Kidney (tissue), 22 donors: ENCODE results near the gene SLAIN2. TPM values are rescaled to one million over a fixed set of nuclear protein-coding genes. Genes with fewer than 3 reads are reported as not detected.
A peak's percentile ranks its signal among the peaks of the same experiment; 100 is the strongest.
"Not testable (repeated sequence)": the region's sequence is repeated elsewhere in the genome, so short reads cannot be mapped to it uniquely, and the experiment has no call there.

Experiments
- DNase-seq, 5 donors: peaks; one replicate each; pipeline ENCODE4 v3.0.0-alpha.2; 2013 to 2020
- FAIRE-seq: peaks from 2 replicates; lab custom pipeline; 2012; peaks lifted over from hg19 to GRCh38; lab: Jason Lieb, UNC
- H3K27ac ChIP-seq, 2 donors: one replicate each; pipeline ENCODE4 v1.7.0; 2013; ENCODE audit warnings: low read depth in 2 of 2, low read length in 2 of 2, inconsistent platforms in 1 of 2
- H3K27me3 ChIP-seq: one replicate; pipeline ENCODE4 v1.7.1; 2013; ENCODE audit warnings: low read length, inconsistent platforms; ENCODE audit not compliant: control insufficient read depth, insufficient read depth
- H3K36me3 ChIP-seq, 3 donors: one replicate each; pipeline versions ENCODE4 v1.7.0 to v1.7.1; 2013; ENCODE audit warnings: low read length in 3 of 3, control low read depth in 1 of 3, inconsistent platforms in 1 of 3; ENCODE audit not compliant: insufficient read depth in 3 of 3, control insufficient read depth in 2 of 3
- H3K4me1 ChIP-seq, 3 donors: one replicate each; pipeline versions ENCODE4 v1.7.0 to v1.7.1; 2013; ENCODE audit warnings: low read length in 3 of 3, inconsistent platforms in 1 of 3, low read depth in 1 of 3; ENCODE audit not compliant: control insufficient read depth in 2 of 3, insufficient read depth in 2 of 3
- H3K4me3 ChIP-seq, 3 donors: one replicate each; pipeline versions ENCODE4 v1.7.0 to v1.8.1; 2013; ENCODE audit warnings: low read length in 3 of 3, control low read depth in 1 of 3, inconsistent platforms in 1 of 3
- H3K9ac ChIP-seq, 3 donors: one replicate each; pipeline versions ENCODE4 v1.7.0 to v1.7.1; 2013; ENCODE audit warnings: low read length in 3 of 3, control low read depth in 1 of 3, inconsistent platforms in 1 of 3
- H3K9me3 ChIP-seq, 3 donors: one replicate each; pipeline versions ENCODE4 v1.7.0 to v1.7.1; 2013; ENCODE audit warnings: low read length in 3 of 3, control low read depth in 1 of 3, inconsistent platforms in 1 of 3; ENCODE audit not compliant: control insufficient read depth in 2 of 3, insufficient read depth in 1 of 3
- CTCF ChIP-seq: IDR thresholded peaks from 3 replicates; pipeline ENCODE4 v1.5.1; 2012; ENCODE audit warnings: mild to moderate bottlenecking, moderate library complexity, borderline replicate concordance; ENCODE audit not compliant: insufficient read depth; ENCODE audit errors: extremely low read depth
- intact Hi-C: fragments of 100-400 bp; cut with DNase I; formaldehyde crosslinking; loops from one replicate; pipeline ENCODE4 v1.11.1; 2022
- long read RNA-seq, 10 donors: library from polyadenylated mRNA in 1 of 10; unstranded in 1 of 10; transcript quantifications; one replicate each; pipeline ENCODE4 v2.0.0 and lab custom pipeline, GENCODE V29; 2021 to 2026
- polyA plus RNA-seq: library from polyadenylated mRNA; stranded (reverse); fragments of 350-450 nt; fragmentation: Illumina TruSeq; extraction: RNeasy Lipid Tissue Mini Kit (QIAGEN cat#74804); gene quantifications from one replicate; pipeline ENCODE4 v1.2.3, GENCODE V29; 2014; ENCODE audit warnings: low read depth, low replicate concordance; ENCODE audit not compliant: insufficient read depth
- total RNA-seq: library from RNA; stranded (reverse); fragmentation: NEBNext Ultra II Directional; extraction: Animal tissue kit (Norgen Biotek cat#: 25700); gene quantifications from one replicate; pipeline ENCODE4 v1.2.1, GENCODE V29; 2021
- donor health status: control.
- donor health status: control.
- donor health status: control.
- donor health status: control.
- donor health status: control.
- donor health status: DM: yes; HTN: yes; CAD: no.
- donor health status: Normal renal cell carcinoma (clear cell type).

SLAIN2 gene
- total RNA-seq (69.1 TPM), polyA plus RNA-seq (23.6 TPM)
- long read RNA-seq, donor 1, full-length matches to known transcripts, result 2 of 9 reads
- long read RNA-seq, donor 1, partial matches to known transcripts, result 7 of 9 reads
- long read RNA-seq, donor 1, other reads (novel, unspliced or antisense), result 0 of 9 reads
- long read RNA-seq, donor 2, partial matches to known transcripts, result 6 of 6 reads
- long read RNA-seq, donor 2, other reads (novel, unspliced or antisense), result 0 of 6 reads
- long read RNA-seq, donor 3, full-length matches to known transcripts, result 2 of 2 reads
- long read RNA-seq, donor 3, partial matches to known transcripts, result 0 of 2 reads
- long read RNA-seq, donor 3, other reads (novel, unspliced or antisense), result 0 of 2 reads
- long read RNA-seq, donor 4, full-length matches to known transcripts, result 4 of 12 reads
- long read RNA-seq, donor 4, partial matches to known transcripts, result 8 of 12 reads
- long read RNA-seq, donor 4, other reads (novel, unspliced or antisense), result 0 of 12 reads
- long read RNA-seq, donor 5, result 0 reads
- long read RNA-seq, donor 6, result 0 reads
- long read RNA-seq, donor 7, full-length matches to known transcripts, result 11 of 34 reads
- long read RNA-seq, donor 7, partial matches to known transcripts, result 8 of 34 reads
- long read RNA-seq, donor 7, other reads (novel, unspliced or antisense), result 15 of 34 reads
- long read RNA-seq, donor 8, result 0 reads
- long read RNA-seq, donor 9, result 0 reads
- long read RNA-seq, donor 10, partial matches to known transcripts, result 12 of 12 reads
- long read RNA-seq, donor 10, other reads (novel, unspliced or antisense), result 0 of 12 reads

- no peaks in the 10 kb centered on the region for H3K36me3 ChIP-seq
- H3K27ac ChIP-seq, result peak within 1 kb of the TSS; percentile 89 to 92
- no peak for TF ChIP-seq CTCF
- peak within 1 kb of the TSS; percentile 84 to 94 (median 85) for H3K9ac ChIP-seq
- DNase-seq (peak; percentile 98 to 100 (median 99)), FAIRE-seq (no peak)
- intact Hi-C loops, result no loop called here
- H3K4me3 ChIP-seq, result peak within 1 kb of the TSS; percentile 90 to 93 (median 92)
- peaks cover 0 to 5% (median 3%) of the 10 kb centered on the region in 3 donors for H3K4me1 ChIP-seq
- H3K27me3 ChIP-seq, result no peaks in the 10 kb centered on the region
- no peaks in the 10 kb centered on the region for H3K9me3 ChIP-seq
These were observed at the start of gene SLAIN2 for GRCh38 chr4:48340965-48341775. SLAIN2 (plus strand) TSS chr4:48341529; CDS start chr4:48341740, 211 bp downstream.

DNA sequence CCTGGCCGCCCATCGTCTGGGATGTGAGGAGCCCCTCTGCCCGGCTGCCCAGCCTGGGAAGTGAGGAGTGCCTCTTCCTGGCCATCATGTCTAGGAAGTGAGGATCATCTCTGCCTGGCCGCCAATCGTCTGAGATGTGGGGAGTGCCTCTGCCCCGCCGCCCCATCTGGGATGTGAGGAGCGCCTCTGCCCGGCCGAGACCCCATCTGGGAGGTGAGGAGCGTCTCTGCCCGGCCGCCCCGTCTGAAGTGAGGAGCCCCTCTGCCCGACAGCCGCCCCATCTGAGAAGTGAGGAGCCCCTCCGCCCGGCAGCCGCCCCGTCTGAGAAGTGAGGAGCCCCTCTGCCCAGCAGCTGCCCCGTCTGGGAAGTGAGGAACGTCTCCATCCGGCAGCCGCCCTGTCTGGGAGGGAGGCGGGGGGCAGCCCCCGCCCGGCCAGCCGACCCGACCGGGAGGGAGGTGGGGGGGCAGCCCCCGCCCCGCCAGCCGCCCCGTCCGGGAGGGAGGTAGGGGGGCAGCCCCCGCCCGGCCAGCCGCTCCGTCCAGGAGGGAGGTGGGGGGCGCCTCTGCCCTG is 49.0 kb upstream of the SLAIN2 start:
- H3K27ac ChIP-seq, H3K36me3 ChIP-seq, H3K27me3 ChIP-seq, DNase-seq, H3K4me3 ChIP-seq, H3K9me3 ChIP-seq, intact Hi-C loops, FAIRE-seq, H3K4me1 ChIP-seq, H3K9ac ChIP-seq: not testable (repeated sequence)

GRCh38 chr4:48295116-48295515 is 46.2 kb upstream of the SLAIN2 start:
- Histone ChIP-seq H3K27me3 (no peaks in the 10 kb centered on the region), H3K36me3 (no peaks in the 10 kb centered on the region), H3K27ac (no peak overlapping the region), H3K4me1 (no peaks in the 10 kb centered on the region), H3K9ac (no peak overlapping the region), H3K9me3 (no peaks in the 10 kb centered on the region), H3K4me3 (no peak overlapping the region)
- intact Hi-C loops, result no loop called here
- FAIRE-seq (no peak), DNase-seq (no peak)
- TF ChIP-seq CTCF, result no peak
